Measurements from ENCODE around the gene MKNK1.

Gene MKNK1

DNA sequence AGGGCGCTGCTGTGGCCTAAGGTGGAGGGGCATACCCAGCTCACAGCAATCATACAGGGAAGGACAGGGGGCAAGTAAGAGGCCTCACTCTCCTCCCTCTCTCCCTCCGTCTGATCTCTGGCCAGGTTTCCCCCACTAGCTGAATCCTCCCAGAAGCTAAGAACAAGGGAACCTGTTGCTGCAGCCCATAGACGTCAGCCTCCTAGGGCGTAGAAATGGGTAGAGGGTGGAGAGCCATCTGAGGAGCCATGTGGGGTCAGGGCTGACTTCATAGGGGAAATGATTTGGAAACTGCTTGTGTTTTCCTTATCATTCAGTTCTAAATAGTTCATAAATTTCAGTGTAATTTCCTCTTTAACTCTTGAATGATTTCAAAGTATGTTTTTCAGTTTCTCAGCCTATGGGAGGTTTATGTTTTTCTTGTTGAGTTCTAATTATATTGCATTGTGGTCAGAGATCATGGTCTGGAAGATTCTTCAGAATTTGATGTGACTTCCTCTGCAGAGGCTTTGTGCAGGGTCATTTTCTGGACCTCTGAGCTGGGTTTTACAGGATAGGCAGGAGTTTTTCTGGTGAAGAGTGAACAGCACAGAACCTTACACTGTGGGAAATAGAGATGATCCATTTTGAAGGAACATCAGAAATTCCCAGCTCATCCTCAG lies 14.8 kb upstream of the MKNK1 start:
- DNase-seq = no peak

DNA sequence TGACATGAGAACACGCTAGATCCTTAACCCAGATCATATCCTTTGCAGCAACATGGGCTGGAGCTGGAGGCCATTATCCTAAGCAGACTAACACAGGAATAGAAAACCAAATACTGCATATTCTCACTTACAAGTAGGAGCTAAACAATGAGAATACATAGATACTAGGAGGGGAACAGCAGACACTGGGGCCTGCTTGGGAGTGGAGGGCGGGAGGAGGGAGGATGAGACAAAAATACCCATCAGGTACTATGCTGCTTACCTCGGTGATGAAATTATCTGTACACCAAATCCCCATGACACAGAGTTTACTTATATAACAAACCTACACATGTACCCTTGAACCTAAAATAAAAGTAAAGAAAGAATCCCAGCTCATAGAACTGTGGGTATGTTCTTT lies 13.8 kb upstream of the MKNK1 start:
- DNase-seq = no peak

DNA sequence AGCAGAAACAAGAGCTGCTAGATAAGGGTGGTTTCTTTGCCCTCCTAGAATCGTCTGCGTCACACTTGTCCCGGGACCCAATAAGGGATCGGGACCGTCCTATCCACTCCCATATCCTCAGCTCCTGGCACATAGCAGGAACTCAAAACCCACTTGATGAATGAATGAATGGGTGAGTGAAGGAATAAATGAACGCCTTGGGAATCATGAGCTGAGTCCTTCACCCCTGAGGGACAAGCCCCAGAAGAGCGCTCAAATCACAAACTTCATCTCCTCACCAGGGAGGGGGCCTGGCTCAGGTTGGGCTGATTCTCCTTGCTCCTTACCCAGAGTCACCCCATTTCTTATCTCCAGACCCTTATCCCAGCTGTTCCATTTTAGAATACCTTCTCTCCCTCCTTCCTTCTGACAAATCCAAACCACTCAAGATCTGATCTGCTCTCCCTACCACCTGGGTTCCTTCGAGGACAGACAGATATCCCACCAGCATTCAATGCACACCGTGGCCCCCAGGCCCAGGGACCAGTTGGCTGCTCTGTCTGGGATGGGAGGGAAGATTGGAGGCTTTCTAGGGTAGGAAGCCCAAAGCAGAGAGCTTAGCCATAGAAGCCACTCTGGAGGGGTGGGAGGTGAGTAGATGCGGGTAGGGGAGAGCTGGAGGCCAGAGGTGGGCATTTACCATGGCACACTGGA lies 13.2 kb upstream of the MKNK1 start:
- no peak for DNase-seq

DNA sequence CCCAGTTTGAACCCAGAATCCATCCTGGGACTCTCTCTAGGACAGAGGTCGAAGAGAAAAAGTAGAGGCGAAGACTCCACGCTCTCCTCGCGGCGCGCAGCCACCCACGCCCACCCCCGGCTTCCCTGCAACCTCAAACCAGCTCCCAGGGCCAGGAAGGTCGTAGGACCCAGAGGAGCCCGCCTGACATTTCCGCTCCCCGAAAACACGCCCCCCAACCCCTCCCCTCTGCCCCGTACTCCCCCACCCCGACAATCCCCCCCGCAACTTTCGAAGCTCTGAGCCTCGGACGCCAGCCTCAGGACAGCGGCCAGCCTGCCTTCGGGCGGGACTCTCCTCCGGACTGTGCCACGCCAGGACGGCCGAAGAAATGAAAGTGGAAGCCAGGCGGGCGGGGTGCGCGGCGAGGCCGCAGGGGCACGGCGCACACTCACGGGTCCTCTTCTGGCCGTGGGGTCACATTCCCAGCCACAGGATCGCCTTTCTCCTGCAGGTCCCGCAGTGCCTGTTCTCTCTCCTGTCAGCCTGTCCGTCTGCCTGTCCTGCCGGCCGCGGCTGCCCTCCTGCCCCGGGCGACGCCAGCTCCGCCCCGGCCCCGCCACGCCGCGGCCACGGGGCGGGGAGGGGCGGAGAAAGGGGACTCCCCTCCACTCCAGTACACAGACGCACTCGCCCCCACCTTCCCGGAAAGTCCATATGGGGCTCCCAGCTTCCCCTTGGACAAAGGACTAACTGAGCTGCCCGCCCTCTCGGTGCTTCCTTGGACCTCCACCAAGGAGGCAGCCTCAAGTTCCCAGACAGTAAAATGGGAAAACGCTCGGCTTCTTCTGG lies 12.4 kb upstream of the MKNK1 start, which contains the start of gene MOB3C:
TSS of gene MOB3C (minus strand) at position 535 of the 831 bp plus-strand sequence. CDS start 3,490 bp downstream, outside the sequence.
- DNase-seq = no peak

DNA sequence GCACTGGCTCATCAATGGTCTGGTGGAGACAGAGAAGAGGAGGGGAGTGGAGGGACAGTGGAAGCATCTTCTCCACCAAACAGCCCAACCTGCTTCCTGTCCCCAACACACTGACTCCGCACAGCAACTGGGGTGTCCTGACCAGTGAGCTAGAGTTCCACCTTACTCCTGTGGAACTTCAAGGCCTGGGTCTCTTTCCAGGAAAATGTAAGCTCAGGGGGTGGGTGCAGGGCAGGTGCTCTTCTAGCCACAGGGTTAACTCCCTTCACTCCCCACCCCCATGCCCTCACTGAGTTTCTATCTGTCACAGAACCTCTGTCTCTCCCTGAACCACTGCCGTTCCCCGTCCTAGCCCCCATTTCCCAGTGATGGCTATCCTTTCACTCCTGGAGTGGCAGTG lies 11.7 kb upstream of the MKNK1 start:
- no peak for DNase-seq

DNA sequence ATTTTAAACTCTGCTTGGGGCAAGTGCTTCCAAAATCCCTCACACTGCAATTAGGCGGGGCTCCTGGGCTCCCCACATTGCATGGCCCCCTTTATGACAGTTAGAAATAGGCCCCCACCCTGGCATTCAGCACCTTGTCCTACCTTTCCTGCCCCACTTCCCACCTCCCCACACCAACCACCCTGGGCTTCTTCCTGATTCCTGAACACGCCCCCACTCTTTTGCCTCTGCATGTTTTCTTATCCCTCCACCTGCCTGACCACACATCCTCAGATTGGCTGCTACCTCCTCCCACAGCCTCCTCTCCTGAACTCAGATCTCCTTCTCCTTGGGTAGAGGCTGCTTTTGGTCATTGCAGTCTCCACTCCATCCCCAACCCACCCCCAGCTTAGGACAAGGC lies 11.0 kb upstream of the MKNK1 start:
- no peak for DNase-seq

DNA sequence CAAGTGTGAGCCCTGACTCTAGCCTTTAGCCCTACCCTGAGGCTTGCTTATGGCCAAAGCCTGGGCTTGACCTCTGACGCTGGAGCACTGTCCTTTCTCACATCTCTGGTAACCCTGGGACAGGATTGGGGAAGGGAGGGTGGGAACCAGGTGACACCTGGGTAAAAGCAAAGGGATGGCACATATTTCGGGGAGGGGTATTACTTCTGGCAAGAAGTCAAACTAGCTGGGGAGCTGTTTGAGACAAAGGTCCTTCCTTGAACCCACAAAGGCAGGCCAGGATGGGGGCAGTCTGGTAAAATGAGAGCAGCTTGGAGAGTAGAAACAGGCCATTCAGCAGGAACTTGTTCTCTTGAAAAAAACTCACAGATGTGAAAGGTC lies 10.5 kb upstream of the MKNK1 start:
- no peak for DNase-seq

DNA sequence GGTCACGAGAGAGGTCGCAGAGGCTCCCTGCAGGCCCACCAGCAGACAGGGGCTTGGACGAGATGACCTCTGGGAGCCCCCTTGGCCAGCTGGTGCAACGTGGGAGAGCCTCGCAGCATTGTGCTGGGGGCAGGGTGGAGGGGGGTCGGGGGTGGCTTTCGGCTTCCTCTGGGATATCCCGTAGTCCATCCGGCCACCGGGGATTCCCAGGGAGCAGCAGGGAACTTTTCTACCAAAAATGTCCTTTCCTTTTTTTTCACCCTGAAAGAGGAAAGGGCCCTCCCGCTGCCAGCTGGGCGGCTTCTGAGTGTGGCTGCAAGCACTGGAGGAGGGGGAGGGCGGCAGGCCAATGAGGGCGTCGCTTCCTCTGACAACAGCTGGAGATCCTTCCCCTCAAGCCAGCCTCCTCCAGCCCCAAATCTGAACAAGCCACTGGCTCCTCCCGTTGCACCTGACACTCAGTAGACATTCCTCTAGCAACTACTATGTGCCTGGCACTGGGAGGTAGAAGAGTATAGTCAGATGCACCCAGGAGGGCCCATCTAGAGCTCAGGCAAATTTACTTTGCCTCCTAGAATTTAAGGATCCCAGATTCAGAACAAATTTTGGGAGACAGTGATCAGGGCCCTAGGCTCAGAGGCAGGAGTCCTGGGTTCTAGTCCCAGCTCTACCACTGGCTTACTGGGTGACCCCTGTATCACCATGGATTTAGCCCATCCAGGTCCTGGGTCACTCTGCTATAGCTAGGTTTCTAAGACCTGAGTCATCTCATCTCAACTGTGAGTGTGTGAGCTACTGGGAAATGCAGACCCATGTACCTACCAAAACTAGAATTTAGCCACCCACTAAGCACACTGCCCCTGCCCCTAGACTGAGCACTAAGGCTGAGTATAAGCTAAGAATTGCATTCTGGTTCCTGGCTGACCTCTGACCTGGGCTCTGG lies 9.9 kb upstream of the MKNK1 start:
- no peak for DNase-seq

DNA sequence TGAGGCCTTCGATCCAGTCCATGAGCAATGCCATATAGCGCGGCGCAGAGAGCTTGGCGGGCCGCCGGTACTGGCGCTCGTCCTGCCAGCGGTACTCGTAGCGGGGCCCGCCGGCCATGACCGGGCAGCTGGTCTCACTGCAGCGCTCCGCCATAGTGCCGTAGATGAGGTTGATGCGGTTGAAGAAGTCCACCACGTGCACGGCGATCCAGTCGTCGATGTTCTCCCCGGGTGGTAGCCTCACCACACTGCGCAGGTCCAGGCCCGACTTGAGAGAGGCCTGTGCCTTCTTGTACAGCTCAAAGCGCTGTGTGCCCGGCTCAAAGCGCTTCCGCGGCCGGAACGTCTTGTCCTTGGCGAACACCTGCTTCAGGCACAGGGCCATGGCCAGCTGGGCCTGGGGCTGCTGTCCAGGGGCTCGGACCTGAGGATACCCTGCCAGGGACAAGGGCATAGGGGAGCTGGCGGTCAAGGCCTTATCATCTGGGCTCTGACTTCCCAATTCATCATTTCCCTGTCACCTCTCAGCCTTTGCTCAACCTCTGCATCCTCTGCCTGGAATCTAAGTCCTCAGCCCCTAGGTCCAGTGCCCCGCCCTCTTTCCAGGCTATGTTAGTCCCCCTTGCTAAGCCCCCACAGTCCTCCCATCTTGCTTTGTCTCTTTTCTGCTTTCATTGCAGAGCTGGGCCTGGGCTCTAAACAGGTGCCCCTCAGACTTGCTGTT lies 9.0 kb upstream of the MKNK1 start:
- DNase-seq = no peak

DNA sequence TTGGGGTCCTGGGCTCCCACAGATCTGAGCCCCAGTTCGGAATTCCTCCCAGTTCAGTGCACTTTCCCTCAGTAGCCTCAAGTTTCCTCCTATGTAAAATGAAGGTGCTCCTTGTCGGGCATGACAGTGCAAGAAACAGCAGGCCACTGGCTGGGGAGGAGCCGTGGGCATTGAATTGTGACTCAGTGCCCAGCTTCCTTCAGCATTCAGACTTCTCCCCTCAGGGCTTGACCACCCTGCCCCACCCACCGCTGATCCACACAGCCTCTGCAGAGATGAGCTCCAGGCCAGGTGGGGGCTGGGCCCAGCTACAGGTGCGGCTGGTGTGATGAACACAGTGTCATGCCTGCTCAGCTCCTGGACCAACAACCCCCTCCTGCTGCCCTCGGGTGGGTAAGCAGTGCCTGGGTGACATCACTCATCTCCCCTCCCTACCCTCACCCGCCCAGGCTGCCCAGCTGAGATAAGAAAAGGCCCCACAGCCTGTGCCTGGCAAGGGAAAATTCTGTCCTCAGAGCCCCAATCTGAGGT lies 7.7 kb upstream of the MKNK1 start:
- no peak for DNase-seq

DNA sequence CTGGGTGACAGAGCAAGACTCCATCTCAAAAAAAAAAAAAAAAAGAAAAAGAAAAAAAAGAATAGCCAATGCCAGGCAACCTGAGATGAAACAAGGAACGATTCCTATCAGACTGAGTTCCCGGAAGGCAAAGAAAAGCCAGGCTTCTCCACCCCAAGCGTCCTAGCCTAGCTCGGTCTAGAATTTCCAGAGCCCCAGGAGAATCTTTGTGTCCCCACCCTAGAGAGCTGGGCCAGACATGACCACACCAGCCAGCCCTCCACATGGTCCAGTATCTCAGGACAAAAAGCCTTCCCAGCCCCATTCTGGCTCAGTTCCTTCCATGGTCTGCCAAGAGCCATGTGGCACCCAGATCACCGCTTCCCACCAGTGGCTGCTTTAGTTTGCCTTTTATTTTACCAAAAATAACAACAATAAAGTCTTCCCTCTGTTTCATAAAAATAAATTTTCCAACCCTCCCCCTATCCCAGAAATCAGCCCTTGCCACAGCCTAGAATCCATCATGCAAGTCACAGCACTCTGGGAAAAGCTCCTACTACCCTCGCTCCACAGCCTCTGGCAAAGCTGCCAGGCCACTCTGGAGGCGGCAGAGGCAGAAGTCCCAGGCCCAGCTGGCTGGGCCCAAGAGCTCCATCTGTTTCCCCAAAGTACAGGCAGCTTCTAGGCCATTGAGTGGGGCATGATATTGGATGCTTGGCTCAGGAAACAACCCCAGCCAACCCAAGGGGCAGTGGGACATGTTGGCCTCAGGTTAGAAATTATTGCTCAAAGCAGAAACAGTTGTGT lies 3.5 kb upstream of the MKNK1 start:
- DNase-seq = no peak

DNA sequence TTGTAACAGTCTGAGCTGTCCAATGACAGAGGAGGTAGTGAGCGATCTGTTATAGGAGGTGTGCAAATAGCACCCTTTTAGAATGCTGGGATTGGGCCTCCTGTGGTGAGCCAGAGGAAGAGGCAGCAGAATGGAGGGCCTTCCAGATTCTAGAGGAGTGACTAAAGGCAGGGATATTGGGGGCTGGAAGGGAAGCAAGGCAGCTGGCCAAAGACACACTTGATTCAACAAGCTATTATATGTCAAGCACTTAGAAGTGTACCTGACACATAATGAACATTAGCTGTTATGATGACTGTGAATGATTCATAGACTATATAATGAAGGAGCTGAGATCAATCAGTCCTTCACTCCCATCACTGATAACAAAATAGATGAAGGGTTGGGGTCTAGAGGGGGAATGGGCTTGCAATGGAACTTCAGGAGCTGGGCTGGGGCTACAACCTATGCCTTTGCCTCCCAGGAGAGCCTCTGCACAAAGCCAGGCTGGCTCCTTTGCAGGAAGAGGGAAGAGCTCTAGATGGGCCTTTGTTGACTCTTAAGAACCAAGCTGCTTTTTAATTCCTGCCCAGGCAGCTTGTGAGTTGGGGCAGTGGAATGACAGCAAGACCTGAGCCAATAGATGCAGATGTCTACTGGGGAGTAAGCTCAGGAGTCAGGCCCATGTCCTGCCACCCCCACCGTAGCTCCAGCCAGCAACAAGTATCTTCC lies 2.3 kb upstream of the MKNK1 start:
- DNase-seq = no peak

DNA sequence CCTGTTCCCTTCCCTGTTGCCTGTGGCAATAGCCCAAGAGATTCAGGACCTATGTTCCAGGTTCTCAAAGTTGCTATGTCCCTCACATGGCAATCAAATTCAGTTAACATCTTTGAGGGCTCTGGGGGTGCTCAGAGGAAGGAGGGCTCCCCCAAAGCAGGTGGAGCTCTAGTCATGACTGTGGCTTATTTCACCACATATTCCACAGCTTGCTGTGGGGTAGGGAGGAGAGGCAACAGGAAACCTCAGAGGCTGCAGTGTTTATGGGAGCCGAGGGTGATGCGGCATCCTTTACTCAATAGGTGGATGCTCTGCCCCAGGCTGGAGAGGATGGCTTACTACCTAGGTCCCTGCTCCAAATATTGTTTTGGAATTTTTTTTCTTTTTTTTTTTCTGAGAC lies 1.2 kb upstream of the MKNK1 start:
- DNase-seq = no peak

DNA sequence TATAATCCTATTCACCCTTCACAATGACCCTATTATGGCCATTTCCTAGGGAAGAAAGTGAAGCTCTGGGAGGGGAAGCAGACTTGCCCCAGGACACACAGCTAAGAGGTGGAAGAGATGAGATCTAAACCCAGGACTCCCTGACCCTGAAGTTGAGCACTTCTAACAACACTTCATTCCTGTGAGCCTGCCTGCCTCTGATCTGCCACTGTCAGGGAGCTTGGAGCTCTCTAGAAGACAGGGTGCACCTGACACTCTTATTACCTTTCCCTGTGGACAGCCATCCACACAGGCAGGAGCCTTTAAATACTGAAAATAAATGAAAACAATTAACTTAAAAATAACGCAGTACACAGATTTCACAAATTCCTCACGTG lies 599 bp downstream of the MKNK1 start:
- DNase-seq = no peak

DNA sequence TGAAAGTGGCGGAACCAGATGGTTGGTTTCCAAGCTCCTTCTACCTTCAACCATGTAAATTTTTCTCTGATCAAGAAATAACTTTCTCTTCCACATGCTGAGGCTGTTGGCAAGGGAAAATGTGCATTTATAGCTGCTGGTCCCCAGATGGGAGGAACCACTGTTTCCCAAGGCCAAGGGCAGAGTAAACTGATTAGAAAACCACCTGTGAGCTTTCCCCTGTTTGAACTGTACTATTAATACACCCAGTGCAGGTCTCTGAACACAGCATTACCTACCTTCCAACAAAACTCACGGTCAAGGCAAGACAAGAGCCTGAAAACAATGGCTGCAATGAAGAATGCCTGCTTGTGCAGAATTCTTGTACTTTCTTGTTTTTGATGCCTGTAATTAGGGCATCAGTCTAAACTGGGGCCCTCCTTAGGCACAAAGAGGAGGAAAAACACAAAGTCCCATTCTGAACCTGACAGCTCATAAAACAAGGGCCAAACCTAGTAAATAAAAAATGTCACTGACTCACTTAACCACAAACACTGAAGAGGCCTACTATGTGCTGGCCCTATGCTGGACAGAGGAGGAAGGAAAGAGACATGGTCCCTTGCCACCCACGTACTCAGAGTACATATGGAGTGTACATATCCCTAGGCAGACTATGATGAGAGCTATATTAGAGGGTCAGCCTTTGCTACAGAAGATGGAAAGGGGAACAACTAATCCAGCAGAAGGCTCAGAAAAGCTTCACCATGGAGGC lies 2.6 kb downstream of the MKNK1 start:
- DNase-seq = no peak

DNA sequence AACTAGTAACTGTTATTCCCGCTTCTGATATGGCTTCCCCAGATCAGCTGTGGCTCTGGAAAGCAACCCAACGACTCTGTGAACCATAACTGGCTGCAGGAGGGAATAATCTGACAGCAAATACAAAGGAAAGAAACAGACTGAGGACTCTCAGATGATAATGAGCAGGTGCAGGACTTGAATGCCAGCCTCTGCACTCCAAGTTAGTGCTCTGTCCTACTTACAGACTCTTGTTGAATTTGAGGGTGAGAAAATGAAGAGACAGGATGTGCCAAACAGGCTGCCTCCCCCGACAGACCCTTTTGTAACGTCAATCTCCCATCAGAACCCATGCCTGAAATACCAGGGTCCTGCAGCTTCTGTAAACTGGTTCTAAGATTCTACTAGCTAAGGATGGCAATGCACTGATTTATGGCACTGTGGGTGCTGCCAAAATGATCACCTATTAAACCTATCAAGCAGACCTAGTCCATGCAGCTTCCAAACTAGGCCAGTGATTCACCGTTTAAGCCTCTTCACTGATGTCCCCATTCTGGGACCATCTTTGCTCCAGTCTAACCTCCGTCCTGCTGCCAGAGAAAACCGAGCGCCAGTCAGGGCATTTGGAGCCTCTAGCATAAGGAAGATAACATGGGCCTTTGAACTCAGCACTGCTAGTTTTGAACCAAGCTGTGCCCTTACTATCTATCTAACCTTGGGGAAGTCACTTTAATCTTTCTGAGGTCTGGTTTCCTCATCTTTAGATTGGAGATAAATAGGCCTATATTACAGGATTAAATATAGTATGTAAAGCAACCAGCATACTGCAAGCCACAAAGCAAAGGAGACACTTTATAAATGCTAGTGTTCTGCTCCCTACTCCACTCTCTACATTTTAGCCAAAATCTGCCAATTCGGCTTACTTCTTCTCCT lies 4.8 kb downstream of the MKNK1 start:
- DNase-seq = no peak

DNA sequence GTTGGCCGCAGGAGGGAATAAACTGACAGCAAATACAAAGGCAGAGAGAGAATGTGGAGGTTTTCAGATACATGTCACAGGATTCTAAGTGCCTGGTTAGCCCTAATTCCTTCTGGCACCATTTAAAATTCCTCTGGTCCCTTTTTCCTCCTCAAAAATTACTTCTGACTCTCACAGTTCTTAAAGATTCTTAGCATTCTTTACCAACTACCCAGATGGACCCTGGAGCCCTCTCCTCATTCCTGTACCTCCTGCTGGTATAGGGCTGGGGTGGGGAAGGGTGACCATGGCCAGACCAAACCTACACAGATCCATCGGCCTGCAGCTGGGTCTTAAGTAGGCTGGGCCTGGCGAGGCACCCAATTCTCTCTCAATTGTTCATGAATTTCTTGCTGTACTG lies 7.2 kb downstream of the MKNK1 start:
- DNase-seq = no peak

DNA sequence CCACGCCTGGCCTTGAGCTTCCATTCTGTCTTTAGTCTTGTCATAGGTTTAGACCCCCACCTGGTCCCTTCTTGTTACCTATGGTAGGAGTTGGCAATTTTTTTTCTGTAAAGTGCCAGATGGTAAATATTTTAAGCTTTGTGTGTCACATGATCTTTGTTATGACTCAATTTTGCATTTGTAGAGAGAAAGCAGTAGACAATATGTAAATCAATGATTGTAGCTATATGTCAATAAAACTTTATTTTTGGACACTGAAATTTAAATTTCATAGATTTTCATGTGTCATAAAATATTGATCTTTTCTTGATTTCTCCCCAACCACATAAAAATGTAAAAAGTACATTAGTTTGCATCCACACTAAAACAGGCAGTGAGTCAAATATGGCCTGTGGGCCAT lies 8.0 kb downstream of the MKNK1 start:
- no peak for DNase-seq

DNA sequence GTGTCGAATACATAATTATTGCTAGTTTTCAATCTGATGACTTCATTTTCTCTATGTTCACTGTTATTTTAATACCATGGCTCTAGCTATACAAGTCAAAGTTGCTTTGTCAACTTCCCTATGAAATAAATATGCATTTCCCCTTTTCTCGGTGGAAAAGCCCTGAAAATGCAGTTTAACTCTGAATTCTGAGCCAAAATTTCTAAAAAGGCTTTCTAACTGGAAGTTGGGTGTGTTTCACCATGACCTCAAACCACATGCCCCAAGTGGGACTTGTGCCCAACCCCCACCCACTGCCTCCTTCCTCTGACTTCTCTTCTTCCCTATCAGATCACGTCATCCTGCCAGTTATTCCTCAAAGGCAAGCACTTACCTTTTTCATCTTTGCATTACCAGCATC lies 8.9 kb downstream of the MKNK1 start:
- no peak for DNase-seq

Data from COR-L47 (cell line).